Measurements from ENCODE around the gene DLG5.

Gene DLG5

DNA sequence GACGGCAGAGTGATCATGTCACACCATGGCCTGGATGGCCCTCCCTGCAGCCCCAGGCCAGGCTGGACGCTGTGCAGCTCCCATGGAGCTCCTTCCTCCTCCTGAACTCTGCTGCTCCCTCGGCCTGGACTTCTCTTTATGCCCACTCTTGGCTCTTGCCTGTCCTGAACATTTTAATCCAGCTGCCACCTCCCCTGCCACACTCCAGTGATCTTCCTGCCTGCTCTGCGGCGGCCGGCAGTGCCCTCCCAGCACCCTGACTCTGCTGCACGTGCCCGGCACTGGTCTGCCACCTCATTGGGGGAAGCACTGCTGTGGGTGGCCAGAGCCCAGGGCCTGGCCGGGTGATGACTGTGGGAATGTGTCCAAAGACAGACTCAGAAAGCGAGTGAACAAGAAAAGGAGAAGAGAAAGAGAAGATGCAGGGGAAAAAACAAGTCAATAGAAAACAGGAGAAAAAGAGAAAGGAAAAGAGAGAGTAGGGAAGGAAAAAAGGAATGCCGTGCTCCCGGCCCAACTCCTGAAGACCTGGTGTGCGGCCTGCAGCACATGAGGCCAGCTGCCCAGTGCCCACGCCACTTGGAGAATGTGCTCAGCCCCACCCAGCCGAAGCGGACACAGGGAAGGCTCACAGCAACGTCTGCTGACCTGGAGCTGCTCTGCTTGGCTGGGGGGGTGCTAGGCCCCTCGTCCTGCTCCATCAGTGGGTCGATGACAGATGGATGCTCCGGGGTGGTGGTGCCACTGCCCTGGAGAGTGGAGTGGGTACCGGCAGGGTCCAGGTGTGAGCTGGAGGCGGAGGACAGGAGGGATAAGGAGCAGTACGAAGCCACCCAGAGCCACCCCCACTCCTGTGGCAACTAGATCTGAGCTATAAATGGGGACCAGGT, 115.9 kb downstream of the DLG5 start:
- H3K4me3 ChIP-seq (ENCODE audit: low read length) = no peak overlapping the region
- no peak overlapping the region for H3K4me2 ChIP-seq (ENCODE audit: low read length)
- no peak overlapping the region for H2AFZ ChIP-seq (ENCODE audit: low read depth, low read length)
- H3K27ac ChIP-seq (ENCODE audit: low read length) = no peak overlapping the region
- H3K36me3 ChIP-seq (replicated peaks; ENCODE audit: low read depth, low read length) = no peaks in the 10 kb centered on the region
- H4K20me1 ChIP-seq (ENCODE audit: insufficient read depth, low read length) = no peaks in the 10 kb centered on the region
- no peaks in the 10 kb centered on the region for H3K9me3 ChIP-seq (ENCODE audit: insufficient read depth, low read length)
- no peaks in the 10 kb centered on the region for H3K27me3 ChIP-seq (ENCODE audit: low read depth, low read length)
- H3K4me1 ChIP-seq (ENCODE audit: low read length) = no peaks in the 10 kb centered on the region
- TF ChIP-seq EZH2phosphoT487 (IDR thresholded peaks at IDR 0.05; ENCODE audit: low read depth) = no peak
- TF ChIP-seq, protein P1, sequence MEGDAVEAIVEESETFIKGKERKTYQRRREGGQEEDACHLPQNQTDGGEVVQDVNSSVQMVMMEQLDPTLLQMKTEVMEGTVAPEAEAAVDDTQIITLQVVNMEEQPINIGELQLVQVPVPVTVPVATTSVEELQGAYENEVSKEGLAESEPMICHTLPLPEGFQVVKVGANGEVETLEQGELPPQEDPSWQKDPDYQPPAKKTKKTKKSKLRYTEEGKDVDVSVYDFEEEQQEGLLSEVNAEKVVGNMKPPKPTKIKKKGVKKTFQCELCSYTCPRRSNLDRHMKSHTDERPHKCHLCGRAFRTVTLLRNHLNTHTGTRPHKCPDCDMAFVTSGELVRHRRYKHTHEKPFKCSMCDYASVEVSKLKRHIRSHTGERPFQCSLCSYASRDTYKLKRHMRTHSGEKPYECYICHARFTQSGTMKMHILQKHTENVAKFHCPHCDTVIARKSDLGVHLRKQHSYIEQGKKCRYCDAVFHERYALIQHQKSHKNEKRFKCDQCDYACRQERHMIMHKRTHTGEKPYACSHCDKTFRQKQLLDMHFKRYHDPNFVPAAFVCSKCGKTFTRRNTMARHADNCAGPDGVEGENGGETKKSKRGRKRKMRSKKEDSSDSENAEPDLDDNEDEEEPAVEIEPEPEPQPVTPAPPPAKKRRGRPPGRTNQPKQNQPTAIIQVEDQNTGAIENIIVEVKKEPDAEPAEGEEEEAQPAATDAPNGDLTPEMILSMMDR (IDR thresholded peaks at IDR 0.05; ENCODE audit: low read depth, low read length) = no peak
- H3K9ac ChIP-seq (ENCODE audit: low read length) = no peak overlapping the region
- H3K79me2 ChIP-seq (ENCODE audit: low read length) = no peaks in the 10 kb centered on the region

DNA sequence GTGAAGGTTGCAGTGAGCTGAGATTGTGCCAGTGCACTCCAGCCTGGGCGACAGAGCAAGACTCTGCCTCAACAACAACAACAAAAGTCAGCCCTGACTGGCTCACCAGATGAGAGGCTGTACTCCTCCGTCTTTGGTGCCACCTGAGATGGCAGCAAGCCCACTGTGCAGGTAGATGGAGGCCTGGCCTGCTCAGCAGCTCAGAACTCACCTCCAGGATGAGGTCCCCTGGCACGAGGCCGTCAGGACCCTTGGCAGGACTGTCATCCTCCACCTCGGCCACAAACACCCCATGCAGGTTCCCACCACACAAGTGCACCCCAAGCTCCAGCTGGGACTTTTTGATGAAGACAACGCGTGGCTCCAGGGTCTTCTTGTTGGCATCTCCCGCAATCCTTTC, 117.2 kb downstream of the DLG5 start:
- Histone ChIP-seq H2AFZ (ENCODE audit: low read depth, low read length) (no peak overlapping the region), H3K27me3 (ENCODE audit: low read depth, low read length) (no peaks in the 10 kb centered on the region), H4K20me1 (ENCODE audit: insufficient read depth, low read length) (no peaks in the 10 kb centered on the region), H3K4me3 (ENCODE audit: low read length) (no peak overlapping the region), H3K27ac (ENCODE audit: low read length) (no peak overlapping the region), H3K4me1 (ENCODE audit: low read length) (no peaks in the 10 kb centered on the region), H3K9ac (ENCODE audit: low read length) (no peak overlapping the region), H3K36me3 (replicated peaks; ENCODE audit: low read depth, low read length) (no peaks in the 10 kb centered on the region), H3K9me3 (ENCODE audit: insufficient read depth, low read length) (no peaks in the 10 kb centered on the region), H3K79me2 (ENCODE audit: low read length) (no peaks in the 10 kb centered on the region), H3K4me2 (ENCODE audit: low read length) (no peak overlapping the region)
- no peak for TF ChIP-seq EZH2phosphoT487 (IDR thresholded peaks at IDR 0.05; ENCODE audit: low read depth)
- TF ChIP-seq, protein P1 (IDR thresholded peaks at IDR 0.05; ENCODE audit: low read depth, low read length) = no peak

DNA sequence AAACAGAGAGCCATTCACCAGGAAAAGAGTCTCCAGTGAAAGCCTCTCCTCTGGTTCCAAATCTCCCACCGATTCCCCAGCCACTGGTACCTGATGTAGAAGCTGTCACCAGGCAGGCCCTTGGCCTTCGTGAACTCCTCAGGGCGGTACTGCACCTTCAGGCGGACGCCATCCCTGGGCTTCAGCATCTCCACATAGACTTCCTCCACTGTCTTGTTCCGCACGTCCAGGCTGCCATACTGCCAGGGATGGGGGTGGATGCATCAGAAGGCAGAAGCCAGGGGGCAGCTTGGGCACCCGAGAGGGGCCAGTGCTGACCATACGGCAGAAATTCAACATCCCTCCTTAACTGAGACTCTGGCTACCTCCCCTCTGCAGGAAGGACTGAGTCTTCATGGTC, 118.8 kb downstream of the DLG5 start:
- Histone ChIP-seq H3K79me2 (ENCODE audit: low read length) (no peaks in the 10 kb centered on the region), H3K4me3 (ENCODE audit: low read length) (no peak overlapping the region), H3K27ac (ENCODE audit: low read length) (no peak overlapping the region), H3K4me1 (ENCODE audit: low read length) (no peaks in the 10 kb centered on the region), H2AFZ (ENCODE audit: low read depth, low read length) (no peak overlapping the region), H3K4me2 (ENCODE audit: low read length) (no peak overlapping the region), H3K9ac (ENCODE audit: low read length) (no peak overlapping the region), H3K9me3 (ENCODE audit: insufficient read depth, low read length) (no peaks in the 10 kb centered on the region), H3K27me3 (ENCODE audit: low read depth, low read length) (no peaks in the 10 kb centered on the region), H3K36me3 (replicated peaks; ENCODE audit: low read depth, low read length) (no peaks in the 10 kb centered on the region), H4K20me1 (ENCODE audit: insufficient read depth, low read length) (no peaks in the 10 kb centered on the region)
- TF ChIP-seq, protein P1 (IDR thresholded peaks at IDR 0.05; ENCODE audit: low read depth, low read length) = no peak
- TF ChIP-seq EZH2phosphoT487 (IDR thresholded peaks at IDR 0.05; ENCODE audit: low read depth) = no peak

DNA sequence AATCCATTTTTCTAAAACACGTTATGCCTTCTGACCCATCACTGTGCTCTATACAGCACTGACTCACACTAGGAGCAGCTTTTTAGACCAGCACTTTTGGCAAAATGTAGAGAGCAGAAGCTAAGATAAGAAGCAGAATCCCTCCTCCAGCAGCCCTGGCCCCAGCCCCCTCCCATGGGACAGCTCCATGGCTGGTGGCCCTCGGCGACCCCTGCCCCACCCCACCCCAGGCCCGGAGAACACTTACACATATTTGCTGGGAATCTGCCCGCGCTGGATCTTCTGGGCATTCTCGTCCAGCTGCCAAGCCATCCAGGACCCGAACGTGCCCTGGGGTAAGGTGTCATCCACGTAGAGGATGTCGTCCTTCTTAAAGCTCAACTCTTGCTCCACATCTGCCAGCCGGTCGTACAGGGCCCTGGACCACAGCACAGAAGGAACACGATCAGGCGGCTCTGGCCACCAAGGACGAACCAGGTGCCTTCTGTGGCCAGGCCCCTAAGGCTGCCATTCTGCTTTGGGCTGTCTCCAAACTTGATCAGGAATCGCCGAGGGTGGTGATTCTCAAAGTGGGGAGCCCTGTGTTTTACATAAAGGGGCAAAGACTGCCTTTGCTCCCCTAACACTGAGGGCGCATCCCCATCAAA, 119.9 kb downstream of the DLG5 start:
- no peak for TF ChIP-seq EZH2phosphoT487 (IDR thresholded peaks at IDR 0.05; ENCODE audit: low read depth)
- TF ChIP-seq, protein P1 (IDR thresholded peaks at IDR 0.05; ENCODE audit: low read depth, low read length) = no peak
- no peak overlapping the region for H3K4me2 ChIP-seq (ENCODE audit: low read length)
- H3K4me1 ChIP-seq (ENCODE audit: low read length) = no peaks in the 10 kb centered on the region
- no peak overlapping the region for H3K4me3 ChIP-seq (ENCODE audit: low read length)
- H3K79me2 ChIP-seq (ENCODE audit: low read length) = no peaks in the 10 kb centered on the region
- H3K36me3 ChIP-seq (replicated peaks; ENCODE audit: low read depth, low read length) = no peaks in the 10 kb centered on the region
- H3K9me3 ChIP-seq (ENCODE audit: insufficient read depth, low read length) = no peaks in the 10 kb centered on the region
- no peaks in the 10 kb centered on the region for H4K20me1 ChIP-seq (ENCODE audit: insufficient read depth, low read length)
- no peaks in the 10 kb centered on the region for H3K27me3 ChIP-seq (ENCODE audit: low read depth, low read length)
- no peak overlapping the region for H3K27ac ChIP-seq (ENCODE audit: low read length)
- H3K9ac ChIP-seq (ENCODE audit: low read length) = no peak overlapping the region
- H2AFZ ChIP-seq (ENCODE audit: low read depth, low read length) = no peak overlapping the region

Measured in OCI-LY3 (cell line).